ENCODE measurements around the gene MISP3. TPM values are rescaled to one million over a fixed set of nuclear protein-coding genes. Genes with fewer than 3 reads are reported as not detected.

MISP3 gene
- total RNA-seq, 1 donor from 2014 or later: 0.79 TPM

- no peaks in the 10 kb centered on the region for H3K36me3 ChIP-seq (ENCODE audit: insufficient read depth, low read length)
- no peak overlapping the region for H3K27ac Mint-ChIP-seq (ENCODE audit: unreplicated experiment)
- H3K9me3 ChIP-seq (ENCODE audit: insufficient read depth, low read depth, low read length): peaks cover 3% of the 10 kb centered on the region
- H3K27me3 Mint-ChIP-seq (ENCODE audit: low read depth, unreplicated experiment): peaks cover 23% of the 10 kb centered on the region
- peaks cover 4% of the 10 kb centered on the region for H3K36me3 Mint-ChIP-seq (ENCODE audit: low read depth, unreplicated experiment)
- TF ChIP-seq CTCF (IDR thresholded peaks at IDR 0.05; ENCODE audit: insufficient read depth, low read depth, low read length) (no peak), EZH2 (IDR thresholded peaks at IDR 0.05; ENCODE audit: insufficient read depth, low read length) (no peak)
- H3K9me3 Mint-ChIP-seq (ENCODE audit: unreplicated experiment): peaks cover 1% of the 10 kb centered on the region
- H3K79me2 ChIP-seq (ENCODE audit: insufficient read depth, low read length): no peaks in the 10 kb centered on the region
- DNase-seq (ENCODE audit: low read depth) (no peak), FAIRE-seq (no peak)
- H3K4me3 ChIP-seq (ENCODE audit: insufficient read depth, low read depth, low read length): no peak overlapping the region
- H2AFZ ChIP-seq (ENCODE audit: low read depth, low read length): no peak overlapping the region
- H3K4me1 ChIP-seq (ENCODE audit: insufficient read depth, low read length): peaks cover 3% of the 10 kb centered on the region
- H3K4me2 ChIP-seq (ENCODE audit: low read length): no peak overlapping the region
- H3K4me3 Mint-ChIP-seq (ENCODE audit: unreplicated experiment): no peak overlapping the region
- no peaks in the 10 kb centered on the region for H4K20me1 ChIP-seq (ENCODE audit: insufficient read depth, low read length)
- no peak overlapping the region for H3K27ac ChIP-seq (ENCODE audit: low read depth, low read length)
- H3K4me1 Mint-ChIP-seq (ENCODE audit: low read depth, unreplicated experiment): no peaks in the 10 kb centered on the region
- H3K27me3 ChIP-seq (ENCODE audit: insufficient read depth, low read length): peaks cover 3% of the 10 kb centered on the region
- no peak overlapping the region for H3K9ac ChIP-seq (ENCODE audit: low read length)
These were observed 19.1 kb upstream of the MISP3 start for GRCh38 chr19:14053500-14053899.

GRCh38 chr19:14054099-14054498, 18.5 kb upstream of the MISP3 start:
- Histone ChIP-seq H3K4me2 (ENCODE audit: low read length) (no peak overlapping the region), H3K4me3 (ENCODE audit: insufficient read depth, low read depth, low read length) (no peak overlapping the region), H3K27ac (ENCODE audit: low read depth, low read length) (no peak overlapping the region), H2AFZ (ENCODE audit: low read depth, low read length) (no peak overlapping the region), H3K79me2 (ENCODE audit: insufficient read depth, low read length) (no peaks in the 10 kb centered on the region), H3K27me3 (ENCODE audit: insufficient read depth, low read length) (peaks cover 7% of the 10 kb centered on the region), H3K36me3 (ENCODE audit: insufficient read depth, low read length) (no peaks in the 10 kb centered on the region), H3K9me3 (ENCODE audit: insufficient read depth, low read depth, low read length) (peaks cover 3% of the 10 kb centered on the region), H4K20me1 (ENCODE audit: insufficient read depth, low read length) (no peaks in the 10 kb centered on the region), H3K4me1 (ENCODE audit: insufficient read depth, low read length) (peaks cover 3% of the 10 kb centered on the region), H3K9ac (ENCODE audit: low read length) (no peak overlapping the region)
- peaks cover 4% of the 10 kb centered on the region for H3K36me3 Mint-ChIP-seq (ENCODE audit: low read depth, unreplicated experiment)
- H3K4me1 Mint-ChIP-seq (ENCODE audit: low read depth, unreplicated experiment): no peaks in the 10 kb centered on the region
- H3K9me3 Mint-ChIP-seq (ENCODE audit: unreplicated experiment): peaks cover 1% of the 10 kb centered on the region
- no peak for FAIRE-seq
- H3K27ac Mint-ChIP-seq (ENCODE audit: unreplicated experiment): no peak overlapping the region
- no peak overlapping the region for H3K4me3 Mint-ChIP-seq (ENCODE audit: unreplicated experiment)
- no peak for TF ChIP-seq EZH2 (IDR thresholded peaks at IDR 0.05; ENCODE audit: insufficient read depth, low read length)
- no peak for TF ChIP-seq CTCF (IDR thresholded peaks at IDR 0.05; ENCODE audit: insufficient read depth, low read depth, low read length)
- no peak for DNase-seq (ENCODE audit: low read depth)
- peaks cover 29% of the 10 kb centered on the region for H3K27me3 Mint-ChIP-seq (ENCODE audit: low read depth, unreplicated experiment)

GRCh38 chr19:14054721-14055120, 17.9 kb upstream of the MISP3 start:
- Histone ChIP-seq H3K4me2 (ENCODE audit: low read length) (no peak overlapping the region), H3K4me1 (ENCODE audit: insufficient read depth, low read length) (peaks cover 3% of the 10 kb centered on the region), H3K9me3 (ENCODE audit: insufficient read depth, low read depth, low read length) (peaks cover 3% of the 10 kb centered on the region), H3K79me2 (ENCODE audit: insufficient read depth, low read length) (no peaks in the 10 kb centered on the region), H3K4me3 (ENCODE audit: insufficient read depth, low read depth, low read length) (no peak overlapping the region), H3K9ac (ENCODE audit: low read length) (no peak overlapping the region), H3K27ac (ENCODE audit: low read depth, low read length) (no peak overlapping the region), H2AFZ (ENCODE audit: low read depth, low read length) (no peak overlapping the region), H4K20me1 (ENCODE audit: insufficient read depth, low read length) (no peaks in the 10 kb centered on the region), H3K27me3 (ENCODE audit: insufficient read depth, low read length) (peaks cover 12% of the 10 kb centered on the region), H3K36me3 (ENCODE audit: insufficient read depth, low read length) (no peaks in the 10 kb centered on the region)
- Mint-ChIP-seq H3K27ac (ENCODE audit: unreplicated experiment) (no peak overlapping the region), H3K4me1 (ENCODE audit: low read depth, unreplicated experiment) (no peaks in the 10 kb centered on the region), H3K9me3 (ENCODE audit: unreplicated experiment) (peaks cover 1% of the 10 kb centered on the region), H3K36me3 (ENCODE audit: low read depth, unreplicated experiment) (peaks cover 4% of the 10 kb centered on the region), H3K4me3 (ENCODE audit: unreplicated experiment) (no peak overlapping the region), H3K27me3 (ENCODE audit: low read depth, unreplicated experiment) (peaks cover 34% of the 10 kb centered on the region)
- no peak for TF ChIP-seq CTCF (IDR thresholded peaks at IDR 0.05; ENCODE audit: insufficient read depth, low read depth, low read length)
- DNase-seq (ENCODE audit: low read depth) (no peak), FAIRE-seq (no peak)
